Fibroblast of lung (primary cell): ENCODE results near the gene P3H3.

Experiments used
- CTCF ChIP-seq, 2 donors: IDR thresholded peaks in 1 of 2; conservative IDR thresholded peaks in 1 of 2; 1 replicate in 1 of 2; 2 replicates in 1 of 2; pipeline ENCODE4 v1.5.1; 2011 to 2012; ENCODE audit warnings: low read length in 2 of 2, control low read depth in 1 of 2, inconsistent platforms in 1 of 2, low read depth in 1 of 2, mild to moderate bottlenecking in 1 of 2
- EZH2 ChIP-seq: IDR thresholded peaks from 2 replicates; pipeline ENCODE4 v1.5.1; 2012; ENCODE audit warnings: low read length, control low read depth, mild to moderate bottlenecking; ENCODE audit errors: missing control alignments

GRCh38 chr12:6795088-6795487 lies 33.1 kb upstream of the P3H3 start:
- TF ChIP-seq CTCF (conservative IDR thresholded peaks at IDR 0.05 in 1 of 2, IDR thresholded peaks at IDR 0.05 in 1 of 2; ENCODE audit: low read depth in 1 of 2, low read length in 2 of 2), result no peak
- no peak for TF ChIP-seq EZH2
